Activated CD4-positive, alpha-beta T cell treated with anti-CD3 and anti-CD28 coated beads, Interleukin-2, amount 50 U/mL, for 4 hours (primary cell): ENCODE data around the gene ZFPL1.

ENCODE experiments used
- DNase-seq, 2 experiments: peaks; one replicate each; pipeline ENCODE4 v3.0.0-alpha.2; 2020

The ZFPL1 gene

GRCh38 chr11:65083834-65084597, at the start of gene ZFPL1, which contains the start of gene CDCA5:
Gene ZFPL1, plus strand, starts transcription at chr11:65084222. Its CDS starts 477 bp downstream, at chr11:65084699.
Gene CDCA5, minus strand, starts transcription at chr11:65084040. Its CDS starts 62 bp downstream, at chr11:65083978.
- DNase-seq = peak; percentile 92

GRCh38 chr11:65034423-65034822, 49.6 kb upstream of the ZFPL1 start:
- no peak for DNase-seq

DNA sequence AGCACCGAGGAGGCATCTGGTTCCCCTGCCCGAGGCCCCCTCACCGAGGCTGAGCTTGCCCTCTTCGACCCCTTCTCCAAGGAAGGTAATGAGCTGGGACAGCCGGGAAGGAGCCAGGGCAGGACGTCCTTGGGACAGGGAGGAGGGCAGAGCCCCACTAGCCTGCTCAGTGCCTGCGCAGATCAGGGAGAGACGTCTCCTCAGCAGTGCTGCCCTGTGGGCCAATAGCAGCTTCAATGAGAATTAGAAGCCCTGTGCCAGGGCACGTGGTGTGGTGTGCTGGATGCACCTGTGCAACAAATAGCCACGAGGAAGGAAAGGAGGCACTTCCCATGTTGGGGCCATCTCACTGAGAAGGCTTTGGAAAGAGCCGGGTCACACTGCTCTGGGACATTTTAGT, 48.4 kb upstream of the ZFPL1 start:
- no peak for DNase-seq

- no peak for DNase-seq
Measured at GRCh38 chr11:65036931-65037330, 47.1 kb upstream of the ZFPL1 start.

- DNase-seq = no peak
Measured at GRCh38 chr11:65040520-65040846, 43.5 kb upstream of the ZFPL1 start.

DNA sequence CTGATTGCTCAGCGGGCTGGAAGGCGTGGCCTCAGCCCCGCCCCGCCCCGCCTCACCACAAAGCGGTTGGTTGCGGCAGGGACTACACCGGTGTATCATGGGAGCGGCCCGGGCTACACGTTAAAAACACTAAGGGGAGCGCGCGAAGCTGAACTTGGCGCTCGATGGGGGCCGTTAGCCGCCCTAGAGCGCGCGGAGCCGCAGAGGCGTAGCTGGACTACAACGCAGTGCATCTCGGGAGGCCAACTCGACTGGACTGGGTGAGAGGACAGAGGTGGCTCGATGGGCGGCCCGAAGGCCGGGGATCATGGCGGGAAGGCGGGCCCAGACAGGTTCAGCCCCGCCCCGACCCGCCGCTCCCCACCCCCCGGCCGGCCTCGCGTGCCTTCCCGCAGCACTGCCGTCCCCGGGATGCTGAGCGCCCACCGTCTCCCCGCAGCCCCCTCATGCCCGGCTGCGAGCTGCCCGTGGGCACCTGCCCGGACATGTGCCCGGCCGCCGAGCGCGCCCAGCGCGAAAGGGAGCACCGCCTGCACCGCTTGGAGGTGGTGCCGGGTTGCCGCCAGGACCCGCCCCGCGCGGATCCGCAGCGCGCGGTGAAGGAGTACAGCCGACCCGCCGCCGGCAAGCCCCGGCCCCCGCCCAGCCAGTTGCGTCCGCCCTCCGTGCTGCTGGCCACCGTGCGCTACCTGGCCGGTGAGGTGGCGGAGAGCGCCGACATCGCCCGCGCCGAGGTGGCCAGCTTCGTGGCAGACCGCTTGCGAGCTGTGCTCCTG, 43.0 kb upstream of the ZFPL1 start, which contains the start of gene SAC3D1:
SAC3D1 (plus strand) TSS at position 364 of the 776 bp plus-strand sequence; CDS start at position 447, 83 bp downstream.
- DNase-seq = peak; percentile 70 to 77

DNA sequence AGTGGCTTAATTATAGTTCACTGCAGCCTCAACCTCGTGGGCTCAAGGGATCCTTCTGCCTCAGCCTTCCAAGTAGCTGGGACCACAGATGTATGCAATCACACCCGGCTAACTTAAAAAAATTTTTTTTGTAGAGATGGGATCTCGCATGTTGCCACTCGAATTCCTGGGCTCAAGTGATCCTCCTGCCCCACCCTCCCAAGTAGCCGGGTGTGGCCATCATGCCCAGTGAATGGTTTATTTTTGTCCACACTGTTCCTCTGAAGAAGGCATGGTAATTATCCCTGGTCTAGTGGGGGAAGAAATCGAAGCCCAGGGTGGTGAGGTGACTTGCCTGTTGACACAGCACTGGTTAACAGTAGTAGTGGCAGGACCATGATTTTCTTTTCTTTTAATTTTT, 41.1 kb upstream of the ZFPL1 start:
- no peak for DNase-seq

GRCh38 chr11:65043881-65044501, 40.0 kb upstream of the ZFPL1 start:
- DNase-seq = no peak

- no peak for DNase-seq
Measured at GRCh38 chr11:65045061-65045460, 39.0 kb upstream of the ZFPL1 start.

DNA sequence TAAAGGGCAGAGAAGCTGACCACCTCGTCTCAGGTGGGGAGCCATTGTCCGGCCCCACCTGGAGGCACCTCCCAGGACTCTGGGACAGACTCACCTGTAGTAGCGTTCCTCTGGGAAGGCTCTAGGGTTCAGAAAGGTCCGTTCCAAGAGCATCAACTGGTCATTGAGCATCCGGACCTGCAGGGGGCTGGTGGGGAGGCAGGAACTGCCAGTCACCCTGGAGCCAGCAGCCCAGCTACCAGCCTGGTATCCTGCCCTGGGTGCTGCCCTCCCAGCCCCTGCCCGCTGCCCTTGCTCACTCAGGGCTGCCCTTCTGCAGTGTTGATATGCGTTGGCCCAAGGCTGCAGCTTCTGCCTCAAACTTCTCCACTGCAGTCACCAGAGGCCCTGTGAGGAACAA, 38.3 kb upstream of the ZFPL1 start:
- no peak for DNase-seq

DNA sequence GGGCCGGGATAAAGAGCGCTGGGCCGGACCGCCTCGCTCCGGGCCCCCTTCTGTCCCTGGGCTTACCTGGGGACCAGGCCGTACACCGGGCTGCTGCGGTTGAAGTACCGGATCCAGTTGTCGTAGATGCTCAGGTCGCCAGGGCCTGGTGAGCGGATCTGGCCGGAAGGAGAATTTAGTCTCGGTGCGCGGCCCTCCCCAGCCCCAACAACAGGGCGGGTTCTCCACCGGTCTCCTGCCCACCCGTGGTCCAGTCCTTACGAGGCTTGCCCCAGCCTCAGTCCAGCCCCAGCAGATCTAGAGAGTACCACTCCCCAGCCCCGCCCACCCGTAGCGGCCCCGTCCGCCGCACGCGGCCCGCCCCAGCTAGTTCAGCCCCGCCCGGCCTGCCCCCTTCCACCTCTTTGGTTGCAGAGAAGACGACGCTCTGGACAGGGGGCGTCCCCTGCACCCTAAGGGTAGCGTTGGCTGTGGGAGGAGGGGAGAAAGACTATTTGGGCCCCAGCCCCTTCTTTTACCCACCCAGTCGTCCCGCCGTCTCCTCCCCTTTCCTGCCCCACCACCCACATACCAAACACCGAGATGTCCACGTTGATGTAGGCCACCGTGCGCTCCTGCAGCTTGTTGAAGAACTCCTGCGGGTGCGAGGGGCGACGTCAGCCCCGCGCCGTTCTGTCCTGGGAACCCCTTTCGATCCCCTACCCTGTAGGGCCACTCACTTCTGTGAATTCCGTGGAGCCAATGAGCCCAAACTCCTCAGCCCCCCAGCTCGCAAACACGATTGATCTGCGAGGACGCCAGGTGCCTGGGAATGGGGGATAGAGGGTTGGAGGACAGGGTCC, 36.2 kb upstream of the ZFPL1 start:
- DNase-seq = no peak

- DNase-seq = no peak
Measured at GRCh38 chr11:65051398-65051858, 32.6 kb upstream of the ZFPL1 start.

DNA sequence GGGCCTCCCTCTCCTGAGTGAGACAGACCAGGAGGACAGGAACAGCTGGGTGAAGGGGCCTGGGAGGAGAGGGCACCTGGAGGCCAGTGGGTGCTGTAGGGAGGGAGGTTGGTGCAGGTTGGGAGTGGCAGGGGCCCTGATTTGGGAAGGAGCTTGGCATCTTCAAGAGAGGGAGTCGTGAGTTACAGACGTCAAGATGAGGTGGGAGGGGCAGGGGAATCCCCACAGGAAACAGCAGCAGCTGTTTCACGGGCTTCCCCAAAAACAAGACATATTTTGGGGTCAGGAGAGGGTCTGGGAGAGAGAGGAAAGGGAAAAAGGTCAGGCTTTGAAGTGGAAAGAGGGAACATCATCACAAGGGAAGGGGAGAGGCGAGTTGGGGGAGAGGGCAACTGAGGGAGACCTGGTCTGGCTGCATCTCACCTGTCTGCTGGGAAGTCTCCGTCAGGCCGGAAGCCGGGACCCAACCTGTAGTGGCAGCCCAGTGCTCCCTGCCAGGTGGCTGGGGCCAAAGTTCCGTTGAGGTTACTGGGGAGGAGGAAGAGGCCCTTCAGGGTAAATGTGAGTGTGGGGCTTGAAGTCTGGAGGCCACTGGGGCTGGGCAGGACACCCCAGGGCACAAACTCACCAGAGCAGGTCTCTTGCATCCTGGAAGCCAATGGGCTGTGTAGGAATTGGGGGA, 30.1 kb upstream of the ZFPL1 start:
- DNase-seq = peak in 1 of 2 experiments; percentile 22

DNA sequence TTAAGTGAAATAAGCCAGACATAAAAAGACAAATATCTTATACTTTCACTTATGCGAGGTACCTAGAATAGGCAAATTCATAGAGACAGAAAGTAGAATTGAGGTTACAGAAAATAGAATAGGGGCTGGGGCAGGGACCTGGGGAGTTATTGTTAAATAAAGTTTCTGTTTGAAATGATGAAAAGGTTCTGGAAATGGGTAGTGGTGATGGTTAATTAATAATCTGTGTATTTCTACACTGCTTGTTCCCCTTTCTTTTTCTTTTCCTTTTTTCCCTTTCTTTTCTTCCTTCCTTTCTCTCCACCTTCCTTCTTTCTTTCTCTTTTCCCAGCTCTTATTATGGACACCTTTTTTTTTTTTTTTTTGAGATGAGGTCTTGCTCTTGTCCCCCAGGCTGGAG, 28.5 kb upstream of the ZFPL1 start:
- no peak for DNase-seq

DNA sequence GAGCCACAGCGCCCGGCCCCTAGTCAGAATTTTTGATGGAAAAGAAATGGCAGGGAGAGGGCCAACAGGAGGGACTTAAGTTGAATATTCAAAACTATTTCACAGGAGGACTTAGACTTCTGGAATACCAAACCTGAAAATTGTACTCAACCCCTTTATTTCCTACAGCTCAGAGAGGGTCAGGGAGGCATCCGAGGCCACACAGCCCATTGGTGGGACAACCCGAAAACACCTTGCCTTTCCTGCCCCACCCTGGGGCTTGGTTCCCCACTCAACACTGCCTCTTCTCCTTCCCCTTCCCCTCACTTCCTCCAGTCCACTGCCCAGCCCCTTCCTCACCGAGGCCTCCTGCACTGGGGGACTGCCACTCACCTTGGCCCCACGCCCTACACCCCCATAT, 27.0 kb upstream of the ZFPL1 start:
- no peak for DNase-seq

DNA sequence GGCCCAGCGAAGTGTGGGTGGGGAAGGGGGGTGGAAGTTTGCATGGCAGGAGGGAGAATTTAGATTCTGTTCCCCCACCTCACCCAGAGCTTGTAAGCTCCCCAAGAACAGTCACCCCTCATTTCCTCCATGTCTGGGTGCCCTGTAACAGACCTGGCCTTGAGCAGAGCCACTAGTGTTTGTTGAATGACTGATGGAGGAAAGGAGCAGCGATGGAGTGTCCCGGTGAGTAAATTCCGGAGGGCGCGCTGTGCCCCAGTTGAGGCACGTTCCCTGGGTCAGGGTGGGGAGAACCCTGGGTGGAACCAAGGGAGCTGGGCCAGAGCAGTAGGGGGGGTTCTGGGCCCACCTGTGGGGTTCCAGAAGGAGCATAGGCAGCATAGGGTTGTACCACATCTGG, 26.5 kb upstream of the ZFPL1 start:
- DNase-seq = no peak

DNA sequence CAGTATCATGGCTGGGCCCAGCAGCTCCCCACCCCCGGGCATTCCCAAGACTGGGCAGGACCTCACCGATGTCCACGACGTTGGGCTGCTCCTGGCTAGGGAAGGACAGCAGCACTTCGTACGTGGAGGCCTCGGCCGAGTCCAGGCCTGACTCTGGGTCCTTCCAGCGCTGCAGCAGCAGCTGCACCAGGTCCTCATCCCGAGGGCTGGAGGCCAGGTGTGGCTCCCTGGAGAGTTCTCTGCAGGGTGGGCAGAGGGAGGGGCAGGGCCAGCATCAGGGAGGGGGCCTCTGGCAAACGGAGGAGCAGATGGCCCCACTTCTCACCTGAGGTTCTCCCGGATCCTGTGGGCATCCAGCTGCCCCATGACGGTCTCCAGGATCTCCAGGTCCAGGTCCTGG, 26.0 kb upstream of the ZFPL1 start:
- DNase-seq = no peak

- no peak for DNase-seq
Measured at GRCh38 chr11:65058419-65059054, 25.5 kb upstream of the ZFPL1 start, which contains the start of gene NAALADL1. Gene NAALADL1, minus strand, starts transcription at chr11:65058553. Its CDS starts 32 bp downstream, at chr11:65058521.

DNA sequence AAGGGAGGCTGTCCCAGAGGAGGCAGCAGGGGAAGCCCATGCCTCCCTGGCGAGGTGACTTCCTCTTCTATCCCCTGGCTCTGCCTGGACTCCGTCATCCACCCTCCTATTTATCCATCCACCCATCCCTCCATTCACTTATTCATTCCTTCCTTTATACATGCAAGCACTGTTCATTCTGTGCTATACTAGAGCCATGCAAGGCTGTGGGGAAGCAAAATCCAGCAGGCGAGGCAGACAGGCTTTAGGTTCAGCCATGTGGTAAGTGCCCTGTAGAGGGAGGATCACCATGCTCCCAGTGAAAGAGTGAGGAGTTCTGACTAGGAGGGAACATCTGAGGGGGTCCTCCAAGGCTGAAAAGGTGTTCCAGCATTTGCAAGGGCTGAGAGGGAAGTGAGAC, 24.5 kb upstream of the ZFPL1 start:
- DNase-seq = no peak

GRCh38 chr11:65059959-65060824, 23.8 kb upstream of the ZFPL1 start:
- DNase-seq = no peak
